WTC11 (cell line): ENCODE results near the gene EHF. TPM values are rescaled to one million over a fixed set of nuclear protein-coding genes. Genes with fewer than 3 reads are reported as not detected.

Source experiments
- ATAC-seq: fragments of 200-7000 bp; cut with Tn5 transposase; 2 replicates; pipeline ENCODE4 v1.10.0; 2021; ENCODE audit warnings: mild to moderate bottlenecking, moderate library complexity
- CTCF ChIA-PET: fragments of 300-600 bp; sonication (Branson Sonifier 250); formaldehyde crosslinking; loops from one replicate; lab custom pipeline; 2021; ENCODE audit warnings: antibody characterized with exemption; lab: Charles Lee
- POLR2A ChIA-PET: fragments of 350-600 bp; sonication (Branson Sonifier 250); formaldehyde crosslinking; loops from one replicate; lab custom pipeline; 2021; ENCODE audit warnings: antibody characterized with exemption; lab: Charles Lee
- DNase-seq: peaks from one replicate; pipeline ENCODE4 v3.0.0; 2021; ENCODE audit warnings: low spot score
- H3K27ac Mint-ChIP-seq: 2 replicates; pipeline ENCODE4 v1.8.0; 2021; ENCODE audit warnings: mixed read lengths
- H3K27me3 Mint-ChIP-seq: 2 replicates; pipeline ENCODE4 v1.8.0; 2021; ENCODE audit warnings: low read depth, mild to moderate bottlenecking, moderate library complexity, mixed read lengths
- H3K36me3 Mint-ChIP-seq: 2 replicates; pipeline ENCODE4 v1.8.0; 2021; ENCODE audit warnings: mixed read lengths
- H3K4me1 Mint-ChIP-seq: 2 replicates; pipeline ENCODE4 v1.8.0; 2022; ENCODE audit warnings: mixed read lengths
- H3K4me3 Mint-ChIP-seq: 2 replicates; pipeline ENCODE4 v1.8.0; 2021; ENCODE audit warnings: mild to moderate bottlenecking, moderate library complexity, mixed read lengths
- H3K9me3 Mint-ChIP-seq: 2 replicates; pipeline ENCODE4 v1.8.0; 2021; ENCODE audit warnings: mixed read lengths
- ATF6 ChIP-seq: sonication (generic); formaldehyde crosslinking; IDR thresholded peaks from 2 replicates; pipeline ENCODE4 v1.8.1; 2023; ENCODE audit warnings: mild to moderate bottlenecking, missing genetic modification reagents
- ELF4 ChIP-seq: sonication (generic); formaldehyde crosslinking; IDR thresholded peaks from 2 replicates; pipeline ENCODE4 v1.8.1; 2022; ENCODE audit warnings: low read depth, mild to moderate bottlenecking, moderate library complexity, missing genetic modification reagents
- FOXK1 ChIP-seq: sonication (generic); formaldehyde crosslinking; IDR thresholded peaks from 2 replicates; pipeline ENCODE4 v1.8.0; 2022; ENCODE audit warnings: mild to moderate bottlenecking, moderate library complexity, missing genetic modification reagents
- FOXP1 ChIP-seq: sonication (generic); formaldehyde crosslinking; IDR thresholded peaks from 2 replicates; pipeline ENCODE4 v1.8.0; 2022; ENCODE audit warnings: missing genetic modification reagents, mild to moderate bottlenecking, moderate library complexity, borderline replicate concordance
- GTF2I ChIP-seq: fragments of 250-450 bp; sonication (Bioruptor Pico); conservative IDR thresholded peaks from 2 replicates; pipeline ENCODE4 v1.4.0; 2021; ENCODE audit warnings: mild to moderate bottlenecking
- OVOL2 ChIP-seq: fragments of 250-450 bp; sonication (Bioruptor Pico); IDR thresholded peaks from 2 replicates; pipeline ENCODE4 v1.9.0; 2021; ENCODE audit warnings: mild to moderate bottlenecking, borderline replicate concordance
- PREB ChIP-seq: sonication (generic); formaldehyde crosslinking; IDR thresholded peaks from 2 replicates; pipeline ENCODE4 v1.8.1; 2022; ENCODE audit warnings: mild to moderate bottlenecking, missing genetic modification reagents, moderate library complexity, borderline replicate concordance
- RELA ChIP-seq: sonication (generic); formaldehyde crosslinking; IDR thresholded peaks from 2 replicates; pipeline ENCODE4 v1.8.1; 2022; ENCODE audit warnings: missing genetic modification reagents, mild to moderate bottlenecking, borderline replicate concordance
- SP1 ChIP-seq: sonication (generic); formaldehyde crosslinking; conservative IDR thresholded peaks from 2 replicates; pipeline ENCODE4 v1.8.1; 2022; ENCODE audit warnings: missing genetic modification reagents
- ZNF219 ChIP-seq: sonication (generic); formaldehyde crosslinking; IDR thresholded peaks from 2 replicates; pipeline ENCODE4 v1.8.0; 2023; ENCODE audit warnings: missing genetic modification reagents, mild to moderate bottlenecking, borderline replicate concordance
- ZNF317 ChIP-seq: sonication (generic); formaldehyde crosslinking; IDR thresholded peaks from 2 replicates; pipeline ENCODE4 v1.8.1; 2023; ENCODE audit warnings: low read depth, mild to moderate bottlenecking, moderate library complexity, missing genetic modification reagents, borderline replicate concordance
- ZNF416 ChIP-seq: fragments of 250-450 bp; sonication (Bioruptor Pico); IDR thresholded peaks from 2 replicates; pipeline ENCODE4 v1.9.0; 2021; ENCODE audit warnings: mild to moderate bottlenecking, inconsistent platforms
- total RNA-seq: library from RNA; stranded (reverse); gene quantifications from 3 replicates; pipeline ENCODE4 v1.2.3, GENCODE V29; 2021
- TF ChIP-seq, protein P1 (sequence below): sonication (generic); formaldehyde crosslinking; IDR thresholded peaks from 2 replicates; pipeline ENCODE4 v1.8.0; 2022; ENCODE audit warnings: mild to moderate bottlenecking, missing genetic modification reagents
- TF ChIP-seq, protein P2 (sequence below): sonication (generic); formaldehyde crosslinking; conservative IDR thresholded peaks from 2 replicates; pipeline ENCODE4 v1.8.1; 2023; ENCODE audit warnings: mild to moderate bottlenecking, low read depth, missing genetic modification reagents, moderate library complexity
- TF ChIP-seq, protein P3 (sequence below): fragments of 250-450 bp; sonication (Bioruptor Pico); IDR thresholded peaks from 2 replicates; pipeline ENCODE4 v1.8.0; 2021; ENCODE audit warnings: mild to moderate bottlenecking
- TF ChIP-seq, protein P4 (sequence below): sonication (generic); formaldehyde crosslinking; IDR thresholded peaks from 2 replicates; pipeline ENCODE4 v1.8.0; 2022; ENCODE audit warnings: mild to moderate bottlenecking, missing genetic modification reagents
- TF ChIP-seq, protein P5 (sequence below): fragments of 250-450 bp; sonication (Bioruptor Pico); IDR thresholded peaks from 2 replicates; pipeline ENCODE4 v1.9.0; 2021; ENCODE audit warnings: mild to moderate bottlenecking

The EHF gene
- total RNA-seq, 1 experiment from 2014 or later: 0.46 TPM

GRCh38 chr11:34613015-34613414 lies 7.9 kb upstream of the EHF start (continued):
- no peak for TF ChIP-seq FOXP1 (CRISPR knock-in tag)
- no peak for TF ChIP-seq OVOL2
- TF ChIP-seq PREB: no peak
- TF ChIP-seq, protein P1, sequence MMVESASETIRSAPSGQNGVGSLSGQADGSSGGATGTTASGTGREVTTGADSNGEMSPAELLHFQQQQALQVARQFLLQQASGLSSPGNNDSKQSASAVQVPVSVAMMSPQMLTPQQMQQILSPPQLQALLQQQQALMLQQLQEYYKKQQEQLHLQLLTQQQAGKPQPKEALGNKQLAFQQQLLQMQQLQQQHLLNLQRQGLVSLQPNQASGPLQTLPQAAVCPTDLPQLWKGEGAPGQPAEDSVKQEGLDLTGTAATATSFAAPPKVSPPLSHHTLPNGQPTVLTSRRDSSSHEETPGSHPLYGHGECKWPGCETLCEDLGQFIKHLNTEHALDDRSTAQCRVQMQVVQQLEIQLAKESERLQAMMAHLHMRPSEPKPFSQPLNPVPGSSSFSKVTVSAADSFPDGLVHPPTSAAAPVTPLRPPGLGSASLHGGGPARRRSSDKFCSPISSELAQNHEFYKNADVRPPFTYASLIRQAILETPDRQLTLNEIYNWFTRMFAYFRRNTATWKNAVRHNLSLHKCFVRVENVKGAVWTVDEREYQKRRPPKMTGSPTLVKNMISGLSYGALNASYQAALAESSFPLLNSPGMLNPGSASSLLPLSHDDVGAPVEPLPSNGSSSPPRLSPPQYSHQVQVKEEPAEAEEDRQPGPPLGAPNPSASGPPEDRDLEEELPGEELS (CRISPR knock-in tag): no peak

GRCh38 chr11:34613552-34614056 lies 7.3 kb upstream of the EHF start:
- POLR2A ChIA-PET: interaction anchor here (0.6 kb wide), 1 partner anchor 211 kb away, joined by 3 read pairs; no protein-coding TSS in a partner anchor

More at GRCh38 chr11:34613552-34614056, 7.3 kb upstream of the EHF start:
- Mint-ChIP-seq H3K27me3 (no peaks in the 10 kb centered on the region; the same call in 1 of the 2 replicates), H3K9me3 (no peaks in the 10 kb centered on the region), H3K27ac (no peak overlapping the region), H3K4me3 (no peak overlapping the region), H3K4me1 (peaks cover 20% of the 10 kb centered on the region), H3K36me3 (no peaks in the 10 kb centered on the region)
- no peak for TF ChIP-seq FOXK1 (CRISPR knock-in tag)
- no peak for TF ChIP-seq GTF2I (CRISPR knock-in tag)
- TF ChIP-seq, protein P2, sequence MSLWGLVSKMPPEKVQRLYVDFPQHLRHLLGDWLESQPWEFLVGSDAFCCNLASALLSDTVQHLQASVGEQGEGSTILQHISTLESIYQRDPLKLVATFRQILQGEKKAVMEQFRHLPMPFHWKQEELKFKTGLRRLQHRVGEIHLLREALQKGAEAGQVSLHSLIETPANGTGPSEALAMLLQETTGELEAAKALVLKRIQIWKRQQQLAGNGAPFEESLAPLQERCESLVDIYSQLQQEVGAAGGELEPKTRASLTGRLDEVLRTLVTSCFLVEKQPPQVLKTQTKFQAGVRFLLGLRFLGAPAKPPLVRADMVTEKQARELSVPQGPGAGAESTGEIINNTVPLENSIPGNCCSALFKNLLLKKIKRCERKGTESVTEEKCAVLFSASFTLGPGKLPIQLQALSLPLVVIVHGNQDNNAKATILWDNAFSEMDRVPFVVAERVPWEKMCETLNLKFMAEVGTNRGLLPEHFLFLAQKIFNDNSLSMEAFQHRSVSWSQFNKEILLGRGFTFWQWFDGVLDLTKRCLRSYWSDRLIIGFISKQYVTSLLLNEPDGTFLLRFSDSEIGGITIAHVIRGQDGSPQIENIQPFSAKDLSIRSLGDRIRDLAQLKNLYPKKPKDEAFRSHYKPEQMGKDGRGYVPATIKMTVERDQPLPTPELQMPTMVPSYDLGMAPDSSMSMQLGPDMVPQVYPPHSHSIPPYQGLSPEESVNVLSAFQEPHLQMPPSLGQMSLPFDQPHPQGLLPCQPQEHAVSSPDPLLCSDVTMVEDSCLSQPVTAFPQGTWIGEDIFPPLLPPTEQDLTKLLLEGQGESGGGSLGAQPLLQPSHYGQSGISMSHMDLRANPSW (CRISPR knock-in tag): no peak
- TF ChIP-seq RELA: no peak
- TF ChIP-seq, protein P3, sequence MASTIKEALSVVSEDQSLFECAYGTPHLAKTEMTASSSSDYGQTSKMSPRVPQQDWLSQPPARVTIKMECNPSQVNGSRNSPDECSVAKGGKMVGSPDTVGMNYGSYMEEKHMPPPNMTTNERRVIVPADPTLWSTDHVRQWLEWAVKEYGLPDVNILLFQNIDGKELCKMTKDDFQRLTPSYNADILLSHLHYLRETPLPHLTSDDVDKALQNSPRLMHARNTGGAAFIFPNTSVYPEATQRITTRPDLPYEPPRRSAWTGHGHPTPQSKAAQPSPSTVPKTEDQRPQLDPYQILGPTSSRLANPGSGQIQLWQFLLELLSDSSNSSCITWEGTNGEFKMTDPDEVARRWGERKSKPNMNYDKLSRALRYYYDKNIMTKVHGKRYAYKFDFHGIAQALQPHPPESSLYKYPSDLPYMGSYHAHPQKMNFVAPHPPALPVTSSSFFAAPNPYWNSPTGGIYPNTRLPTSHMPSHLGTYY (CRISPR knock-in tag): no peak
- no peak for TF ChIP-seq ZNF317 (CRISPR knock-in tag)
- TF ChIP-seq, protein P4, sequence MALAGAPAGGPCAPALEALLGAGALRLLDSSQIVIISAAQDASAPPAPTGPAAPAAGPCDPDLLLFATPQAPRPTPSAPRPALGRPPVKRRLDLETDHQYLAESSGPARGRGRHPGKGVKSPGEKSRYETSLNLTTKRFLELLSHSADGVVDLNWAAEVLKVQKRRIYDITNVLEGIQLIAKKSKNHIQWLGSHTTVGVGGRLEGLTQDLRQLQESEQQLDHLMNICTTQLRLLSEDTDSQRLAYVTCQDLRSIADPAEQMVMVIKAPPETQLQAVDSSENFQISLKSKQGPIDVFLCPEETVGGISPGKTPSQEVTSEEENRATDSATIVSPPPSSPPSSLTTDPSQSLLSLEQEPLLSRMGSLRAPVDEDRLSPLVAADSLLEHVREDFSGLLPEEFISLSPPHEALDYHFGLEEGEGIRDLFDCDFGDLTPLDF (CRISPR knock-in tag): no peak
- no peak for TF ChIP-seq ELF4
- TF ChIP-seq SP1 (CRISPR knock-in tag): no peak
- TF ChIP-seq, protein P5, sequence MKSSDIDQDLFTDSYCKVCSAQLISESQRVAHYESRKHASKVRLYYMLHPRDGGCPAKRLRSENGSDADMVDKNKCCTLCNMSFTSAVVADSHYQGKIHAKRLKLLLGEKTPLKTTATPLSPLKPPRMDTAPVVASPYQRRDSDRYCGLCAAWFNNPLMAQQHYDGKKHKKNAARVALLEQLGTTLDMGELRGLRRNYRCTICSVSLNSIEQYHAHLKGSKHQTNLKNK (CRISPR knock-in tag): no peak
- no peak for TF ChIP-seq ATF6
- no peak for TF ChIP-seq ZNF219 (CRISPR knock-in tag)
- no peak for TF ChIP-seq ZNF416 (CRISPR knock-in tag)
- ATAC-seq (no peak), DNase-seq (no peak)
- CTCF ChIA-PET: no interaction called here
